HepG2 (cell line): Measurements from ENCODE around the gene NUPR2. TPM values are rescaled to one million over a fixed set of nuclear protein-coding genes. Genes with fewer than 3 reads are reported as not detected.

ENCODE experiments used
- CCDC6 ChIP-seq: sonication (generic); formaldehyde crosslinking; IDR thresholded peaks from 2 replicates; pipeline ENCODE4 v1.8.1; 2022; ENCODE audit warnings: mild to moderate bottlenecking, missing genetic modification reagents, moderate library complexity
- GATAD1 ChIP-seq: IDR thresholded peaks from 2 replicates; pipeline ENCODE4 v1.6.1; 2016; ENCODE audit warnings: missing genetic modification reagents, missing compliant biosample characterization
- GFI1 ChIP-seq: sonication (generic); formaldehyde crosslinking; IDR thresholded peaks from 2 replicates; pipeline ENCODE4 v1.5.0; 2020; ENCODE audit warnings: missing genetic modification reagents, mild to moderate bottlenecking, borderline replicate concordance
- HMGXB3 ChIP-seq: sonication (generic); formaldehyde crosslinking; IDR thresholded peaks from 2 replicates; pipeline ENCODE4 v1.4.0; 2020; ENCODE audit warnings: missing genetic modification reagents, borderline replicate concordance
- KAT2B ChIP-seq: fragments of 150-350 bp; IDR thresholded peaks from 2 replicates; pipeline ENCODE4 v1.6.1; 2014; ENCODE audit warnings: low read depth, low read length, borderline replicate concordance
- KLF12 ChIP-seq: sonication (generic); formaldehyde crosslinking; IDR thresholded peaks from 2 replicates; pipeline ENCODE4 v1.4.0; 2020; ENCODE audit warnings: missing genetic modification reagents, borderline replicate concordance
- NFIC ChIP-seq: IDR thresholded peaks from 2 replicates; pipeline ENCODE4 v1.6.1; 2012; ENCODE audit warnings: mild to moderate bottlenecking, low read length, inconsistent platforms
- POLR2AphosphoS5 ChIP-seq: IDR thresholded peaks from 2 replicates; pipeline ENCODE4 v1.6.1; 2012; ENCODE audit warnings: low read depth, low read length
- SATB2 ChIP-seq: sonication (generic); formaldehyde crosslinking; IDR thresholded peaks from 2 replicates; pipeline ENCODE4 v1.5.0; 2020; ENCODE audit warnings: missing genetic modification reagents
- ZMYM2 ChIP-seq: sonication (generic); formaldehyde crosslinking; IDR thresholded peaks from 2 replicates; pipeline ENCODE4 v1.8.0; 2022; ENCODE audit warnings: mild to moderate bottlenecking, missing genetic modification reagents
- ZNF20 ChIP-seq: sonication (generic); formaldehyde crosslinking; IDR thresholded peaks from 2 replicates; pipeline ENCODE4 v1.4.0; 2020; ENCODE audit warnings: mild to moderate bottlenecking, moderate library complexity, missing genetic modification reagents
- ZNF614 ChIP-seq: IDR thresholded peaks from 2 replicates; pipeline ENCODE4 v1.6.1; 2018; ENCODE audit warnings: missing biosample characterization, missing genetic modification reagents, inconsistent platforms, borderline replicate concordance
- ZNF841 ChIP-seq: sonication (generic); formaldehyde crosslinking; IDR thresholded peaks from 2 replicates; pipeline ENCODE4 v1.8.1; 2023; ENCODE audit warnings: missing genetic modification reagents, borderline replicate concordance
- ZUFSP ChIP-seq: sonication (generic); formaldehyde crosslinking; IDR thresholded peaks from 2 replicates; pipeline ENCODE4 v1.9.0; 2021; ENCODE audit warnings: missing genetic modification reagents, mild to moderate bottlenecking, borderline replicate concordance
- polyA plus RNA-seq, 8 experiments: library from polyadenylated mRNA; depleted of rRNA in 3 of 8; stranded (reverse) in 7 of 8; unstranded in 1 of 8; fragments of >200 nt; fragmentation: Illumina TruSeq in 4 of 8; extraction: Trizol in 4 of 8; gene quantifications; 2 replicates each; pipeline versions ENCODE4 v1.2.1 to v1.2.3, GENCODE V29; 2011 to 2016; ENCODE audit warnings: low read depth in 4 of 8, missing spikeins in 1 of 8, mixed read lengths in 1 of 8; ENCODE audit not compliant: insufficient read depth in 1 of 8
- total RNA-seq, 5 experiments: library from RNA; depleted of rRNA; stranded (reverse); fragments of >200 nt; fragmentation: Illumina TruSeq; extraction: Trizol; gene quantifications; 2 replicates each; pipeline ENCODE4 v1.2.3, GENCODE V29; 2016; ENCODE audit warnings: low read depth in 1 of 5
- TF ChIP-seq, protein P1 (sequence below): sonication (generic); formaldehyde crosslinking; conservative IDR thresholded peaks from 2 replicates; pipeline ENCODE4 v1.4.0; 2020; ENCODE audit warnings: mild to moderate bottlenecking, missing genetic modification reagents, moderate library complexity
- TF ChIP-seq, protein P2 (sequence below): sonication (generic); formaldehyde crosslinking; IDR thresholded peaks from 2 replicates; pipeline ENCODE4 v1.4.0; 2020; ENCODE audit warnings: mild to moderate bottlenecking, missing genetic modification reagents
- TF ChIP-seq, protein P3 (sequence below): sonication (generic); formaldehyde crosslinking; IDR thresholded peaks from 2 replicates; pipeline ENCODE4 v1.5.0; 2020; ENCODE audit warnings: missing genetic modification reagents, mild to moderate bottlenecking, borderline replicate concordance
- TF ChIP-seq, protein P4 (sequence below): sonication (generic); formaldehyde crosslinking; IDR thresholded peaks from 2 replicates; pipeline ENCODE4 v1.4.0; 2020; ENCODE audit warnings: missing genetic modification reagents

NUPR2 gene
- total and polyA plus RNA-seq, 2 of the 13 experiments (the other 11 are each of a cell fraction or from before 2014, with no cell fraction given) = not detected

- TF ChIP-seq, protein P1, sequence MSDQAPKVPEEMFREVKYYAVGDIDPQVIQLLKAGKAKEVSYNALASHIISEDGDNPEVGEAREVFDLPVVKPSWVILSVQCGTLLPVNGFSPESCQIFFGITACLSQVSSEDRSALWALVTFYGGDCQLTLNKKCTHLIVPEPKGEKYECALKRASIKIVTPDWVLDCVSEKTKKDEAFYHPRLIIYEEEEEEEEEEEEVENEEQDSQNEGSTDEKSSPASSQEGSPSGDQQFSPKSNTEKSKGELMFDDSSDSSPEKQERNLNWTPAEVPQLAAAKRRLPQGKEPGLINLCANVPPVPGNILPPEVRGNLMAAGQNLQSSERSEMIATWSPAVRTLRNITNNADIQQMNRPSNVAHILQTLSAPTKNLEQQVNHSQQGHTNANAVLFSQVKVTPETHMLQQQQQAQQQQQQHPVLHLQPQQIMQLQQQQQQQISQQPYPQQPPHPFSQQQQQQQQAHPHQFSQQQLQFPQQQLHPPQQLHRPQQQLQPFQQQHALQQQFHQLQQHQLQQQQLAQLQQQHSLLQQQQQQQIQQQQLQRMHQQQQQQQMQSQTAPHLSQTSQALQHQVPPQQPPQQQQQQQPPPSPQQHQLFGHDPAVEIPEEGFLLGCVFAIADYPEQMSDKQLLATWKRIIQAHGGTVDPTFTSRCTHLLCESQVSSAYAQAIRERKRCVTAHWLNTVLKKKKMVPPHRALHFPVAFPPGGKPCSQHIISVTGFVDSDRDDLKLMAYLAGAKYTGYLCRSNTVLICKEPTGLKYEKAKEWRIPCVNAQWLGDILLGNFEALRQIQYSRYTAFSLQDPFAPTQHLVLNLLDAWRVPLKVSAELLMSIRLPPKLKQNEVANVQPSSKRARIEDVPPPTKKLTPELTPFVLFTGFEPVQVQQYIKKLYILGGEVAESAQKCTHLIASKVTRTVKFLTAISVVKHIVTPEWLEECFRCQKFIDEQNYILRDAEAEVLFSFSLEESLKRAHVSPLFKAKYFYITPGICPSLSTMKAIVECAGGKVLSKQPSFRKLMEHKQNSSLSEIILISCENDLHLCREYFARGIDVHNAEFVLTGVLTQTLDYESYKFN = 0 out of 2 replicates have a peak, but pooled peaks have one; percentile 23
- TF ChIP-seq, protein P2, sequence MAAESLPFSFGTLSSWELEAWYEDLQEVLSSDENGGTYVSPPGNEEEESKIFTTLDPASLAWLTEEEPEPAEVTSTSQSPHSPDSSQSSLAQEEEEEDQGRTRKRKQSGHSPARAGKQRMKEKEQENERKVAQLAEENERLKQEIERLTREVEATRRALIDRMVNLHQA (CRISPR knock-in tag) = no peak
- TF ChIP-seq POLR2AphosphoS5 = no peak
- no peak for TF ChIP-seq HMGXB3 (CRISPR knock-in tag)
- no peak for TF ChIP-seq GFI1
- 0 out of 2 replicates have a peak, but pooled peaks have one; percentile 38 for TF ChIP-seq GATAD1 (CRISPR knock-in tag)
- TF ChIP-seq ZMYM2 (CRISPR knock-in tag) = no peak
- TF ChIP-seq ZNF614 (CRISPR knock-in tag) = no peak
- no peak for TF ChIP-seq KLF12 (CRISPR knock-in tag)
- TF ChIP-seq, protein P3, sequence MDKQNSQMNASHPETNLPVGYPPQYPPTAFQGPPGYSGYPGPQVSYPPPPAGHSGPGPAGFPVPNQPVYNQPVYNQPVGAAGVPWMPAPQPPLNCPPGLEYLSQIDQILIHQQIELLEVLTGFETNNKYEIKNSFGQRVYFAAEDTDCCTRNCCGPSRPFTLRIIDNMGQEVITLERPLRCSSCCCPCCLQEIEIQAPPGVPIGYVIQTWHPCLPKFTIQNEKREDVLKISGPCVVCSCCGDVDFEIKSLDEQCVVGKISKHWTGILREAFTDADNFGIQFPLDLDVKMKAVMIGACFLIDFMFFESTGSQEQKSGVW (CRISPR knock-in tag) = no peak
- no peak for TF ChIP-seq ZNF841 (CRISPR knock-in tag)
- TF ChIP-seq SATB2 (CRISPR knock-in tag) = no peak
- TF ChIP-seq CCDC6 = no peak
- no peak for TF ChIP-seq NFIC
- no peak for TF ChIP-seq KAT2B
- no peak for TF ChIP-seq ZNF20 (CRISPR knock-in tag)
- no peak for TF ChIP-seq ZUFSP (CRISPR knock-in tag)
- TF ChIP-seq, protein P4, sequence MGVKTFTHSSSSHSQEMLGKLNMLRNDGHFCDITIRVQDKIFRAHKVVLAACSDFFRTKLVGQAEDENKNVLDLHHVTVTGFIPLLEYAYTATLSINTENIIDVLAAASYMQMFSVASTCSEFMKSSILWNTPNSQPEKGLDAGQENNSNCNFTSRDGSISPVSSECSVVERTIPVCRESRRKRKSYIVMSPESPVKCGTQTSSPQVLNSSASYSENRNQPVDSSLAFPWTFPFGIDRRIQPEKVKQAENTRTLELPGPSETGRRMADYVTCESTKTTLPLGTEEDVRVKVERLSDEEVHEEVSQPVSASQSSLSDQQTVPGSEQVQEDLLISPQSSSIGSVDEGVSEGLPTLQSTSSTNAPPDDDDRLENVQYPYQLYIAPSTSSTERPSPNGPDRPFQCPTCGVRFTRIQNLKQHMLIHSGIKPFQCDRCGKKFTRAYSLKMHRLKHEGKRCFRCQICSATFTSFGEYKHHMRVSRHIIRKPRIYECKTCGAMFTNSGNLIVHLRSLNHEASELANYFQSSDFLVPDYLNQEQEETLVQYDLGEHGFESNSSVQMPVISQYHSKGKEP (CRISPR knock-in tag) = no peak
Measured at GRCh38 chr7:56074371-56074791, 41.8 kb downstream of the NUPR2 start (continued).
